Parathyroid adenoma (tissue), 2 donors: ENCODE results near the gene ROCK1.

Experiments used
- H2AFZ ChIP-seq: fragments of 300-600 bp; sonication (generic); one replicate; pipeline ENCODE4 v1.7.0; 2017; ENCODE audit warnings: antibody characterized with exemption, mild to moderate bottlenecking
- H3K27ac ChIP-seq: fragments of 300-600 bp; sonication (generic); one replicate; pipeline ENCODE4 v1.7.0; 2017
- H3K27me3 ChIP-seq: fragments of 300-600 bp; sonication (generic); one replicate; pipeline ENCODE4 v1.7.0; 2017; ENCODE audit warnings: low read length; ENCODE audit not compliant: control insufficient read depth, insufficient read depth
- H3K36me3 ChIP-seq: fragments of 300-600 bp; sonication (generic); one replicate; pipeline ENCODE4 v1.7.0; 2017; ENCODE audit warnings: low read length; ENCODE audit not compliant: control insufficient read depth, insufficient read depth
- H3K4me1 ChIP-seq: fragments of 300-600 bp; sonication (generic); one replicate; pipeline ENCODE4 v1.7.0; 2017; ENCODE audit warnings: control low read depth
- H3K4me2 ChIP-seq: fragments of 300-600 bp; sonication (generic); one replicate; pipeline ENCODE4 v1.7.0; 2017; ENCODE audit warnings: low read length
- H3K4me3 ChIP-seq: fragments of 300-600 bp; sonication (generic); one replicate; pipeline ENCODE4 v1.7.0; 2017; ENCODE audit warnings: low read depth, low read length
- H3K79me2 ChIP-seq: fragments of 300-600 bp; sonication (generic); one replicate; pipeline ENCODE4 v1.7.0; 2017; ENCODE audit warnings: control low read depth
- H3K9ac ChIP-seq: fragments of 300-600 bp; sonication (generic); one replicate; pipeline ENCODE4 v1.7.0; 2017; ENCODE audit warnings: mild to moderate bottlenecking
- H3K9me3 ChIP-seq: fragments of 300-600 bp; sonication (generic); one replicate; pipeline ENCODE4 v1.7.0; 2017; ENCODE audit warnings: low read length; ENCODE audit not compliant: control insufficient read depth
- CTCF ChIP-seq: fragments of 300-600 bp; sonication (generic); IDR thresholded peaks from one replicate; pipeline ENCODE4 v1.7.0; 2017; ENCODE audit warnings: antibody characterized with exemption, mild to moderate bottlenecking
- donor health status: primary hyperparathyroidism.

Gene ROCK1

GRCh38 chr18:21084511-21085078, 27.0 kb downstream of the ROCK1 start:
- Histone ChIP-seq H2AFZ (no peak overlapping the region), H3K9me3 (no peaks in the 10 kb centered on the region), H3K4me1 (no peaks in the 10 kb centered on the region)

GRCh38 chr18:21083017-21083416, 28.6 kb downstream of the ROCK1 start:
- TF ChIP-seq CTCF, result no peak
- no peaks in the 10 kb centered on the region for H3K36me3 ChIP-seq
- no peak overlapping the region for H3K9ac ChIP-seq
- no peaks in the 10 kb centered on the region for H3K9me3 ChIP-seq
- H3K4me3 ChIP-seq, result no peak overlapping the region
- H3K4me1 ChIP-seq, result peaks cover 9% of the 10 kb centered on the region
- H2AFZ ChIP-seq, result no peak overlapping the region
- peaks cover 52% of the 10 kb centered on the region for H3K79me2 ChIP-seq
- no peaks in the 10 kb centered on the region for H3K27me3 ChIP-seq
- no peak overlapping the region for H3K4me2 ChIP-seq
- no peak overlapping the region for H3K27ac ChIP-seq

More at GRCh38 chr18:21084511-21085078, 27.0 kb downstream of the ROCK1 start:
- no peak overlapping the region for H3K9ac ChIP-seq
- no peak for TF ChIP-seq CTCF
- H3K79me2 ChIP-seq, result peaks cover 44% of the 10 kb centered on the region
- no peaks in the 10 kb centered on the region for H3K36me3 ChIP-seq
- no peak overlapping the region for H3K27ac ChIP-seq
- H3K4me2 ChIP-seq, result no peak overlapping the region
- H3K4me3 ChIP-seq, result no peak overlapping the region
- H3K27me3 ChIP-seq, result no peaks in the 10 kb centered on the region

- H3K4me1 ChIP-seq, result peaks cover 9% of the 10 kb centered on the region
- TF ChIP-seq CTCF, result no peak
- no peaks in the 10 kb centered on the region for H3K36me3 ChIP-seq
- no peaks in the 10 kb centered on the region for H3K27me3 ChIP-seq
- H3K9ac ChIP-seq, result no peak overlapping the region
- H3K4me3 ChIP-seq, result no peak overlapping the region
- no peak overlapping the region for H3K4me2 ChIP-seq
- H2AFZ ChIP-seq, result no peak overlapping the region
- peaks cover 58% of the 10 kb centered on the region for H3K79me2 ChIP-seq
- no peaks in the 10 kb centered on the region for H3K9me3 ChIP-seq
- no peak overlapping the region for H3K27ac ChIP-seq
Measured at GRCh38 chr18:21081426-21081825, 30.2 kb downstream of the ROCK1 start.

- no peaks in the 10 kb centered on the region for H3K9me3 ChIP-seq
- H3K79me2 ChIP-seq, result peaks cover 63% of the 10 kb centered on the region
- H2AFZ ChIP-seq, result no peak overlapping the region
Measured at GRCh38 chr18:21080576-21080975, 31.0 kb downstream of the ROCK1 start.

More at GRCh38 chr18:21080576-21080975, 31.0 kb downstream of the ROCK1 start:
- Histone ChIP-seq H3K4me2 (no peak overlapping the region), H3K4me1 (peaks cover 9% of the 10 kb centered on the region), H3K4me3 (no peak overlapping the region), H3K27ac (no peak overlapping the region), H3K9ac (no peak overlapping the region), H3K27me3 (no peaks in the 10 kb centered on the region), H3K36me3 (no peaks in the 10 kb centered on the region)
- no peak for TF ChIP-seq CTCF
